ENCODE results near the gene PDILT. TPM values are rescaled to one million over a fixed set of nuclear protein-coding genes. Genes with fewer than 3 reads are reported as not detected.

The PDILT gene
- total RNA-seq, 1 experiment from 2014 or later, result not detected

GRCh38 chr16:20364051-20364450, 40.5 kb downstream of the PDILT start:
- Mint-ChIP-seq H3K27ac (ENCODE audit: unreplicated experiment) (no peak overlapping the region), H3K4me1 (ENCODE audit: low read depth, unreplicated experiment) (no peaks in the 10 kb centered on the region), H3K36me3 (ENCODE audit: insufficient read depth, unreplicated experiment) (no peaks in the 10 kb centered on the region), H3K4me3 (ENCODE audit: unreplicated experiment) (no peak overlapping the region), H3K9me3 (ENCODE audit: unreplicated experiment) (no peaks in the 10 kb centered on the region), H3K27me3 (ENCODE audit: insufficient read depth, unreplicated experiment) (peaks cover 21% of the 10 kb centered on the region)
- Histone ChIP-seq H3K36me3 (ENCODE audit: control insufficient read depth, insufficient read depth, low read length) (no peaks in the 10 kb centered on the region), H3K4me3 (ENCODE audit: low read depth, low read length) (no peak overlapping the region), H3K27me3 (replicated peaks; ENCODE audit: control insufficient read depth, insufficient read depth, low read length) (no peaks in the 10 kb centered on the region), H3K9me3 (no peaks in the 10 kb centered on the region), H3K4me1 (no peaks in the 10 kb centered on the region)
- ChIA-PET CTCF (no interaction called here), POLR2A (no interaction called here)
- no peak for DNase-seq
- BruUV-seq (replicated peaks), result no TSS peak
- intact Hi-C loops (cut with micrococcal nuclease; ENCODE audit: unreplicated experiment), result no loop called here
- TF ChIP-seq, protein P1, sequence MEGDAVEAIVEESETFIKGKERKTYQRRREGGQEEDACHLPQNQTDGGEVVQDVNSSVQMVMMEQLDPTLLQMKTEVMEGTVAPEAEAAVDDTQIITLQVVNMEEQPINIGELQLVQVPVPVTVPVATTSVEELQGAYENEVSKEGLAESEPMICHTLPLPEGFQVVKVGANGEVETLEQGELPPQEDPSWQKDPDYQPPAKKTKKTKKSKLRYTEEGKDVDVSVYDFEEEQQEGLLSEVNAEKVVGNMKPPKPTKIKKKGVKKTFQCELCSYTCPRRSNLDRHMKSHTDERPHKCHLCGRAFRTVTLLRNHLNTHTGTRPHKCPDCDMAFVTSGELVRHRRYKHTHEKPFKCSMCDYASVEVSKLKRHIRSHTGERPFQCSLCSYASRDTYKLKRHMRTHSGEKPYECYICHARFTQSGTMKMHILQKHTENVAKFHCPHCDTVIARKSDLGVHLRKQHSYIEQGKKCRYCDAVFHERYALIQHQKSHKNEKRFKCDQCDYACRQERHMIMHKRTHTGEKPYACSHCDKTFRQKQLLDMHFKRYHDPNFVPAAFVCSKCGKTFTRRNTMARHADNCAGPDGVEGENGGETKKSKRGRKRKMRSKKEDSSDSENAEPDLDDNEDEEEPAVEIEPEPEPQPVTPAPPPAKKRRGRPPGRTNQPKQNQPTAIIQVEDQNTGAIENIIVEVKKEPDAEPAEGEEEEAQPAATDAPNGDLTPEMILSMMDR (IDR thresholded peaks at IDR 0.05; ENCODE audit: insufficient read depth in 1 of 2, low read depth in 1 of 2, low read length in 1 of 2, severe bottlenecking in 1 of 2, unreplicated experiment in 1 of 2), result no peak

GRCh38 chr16:20363191-20363590, 41.3 kb downstream of the PDILT start:
- Mint-ChIP-seq H3K4me1 (ENCODE audit: low read depth, unreplicated experiment) (no peaks in the 10 kb centered on the region), H3K27me3 (ENCODE audit: insufficient read depth, unreplicated experiment) (peaks cover 21% of the 10 kb centered on the region), H3K27ac (ENCODE audit: unreplicated experiment) (no peak overlapping the region), H3K9me3 (ENCODE audit: unreplicated experiment) (no peaks in the 10 kb centered on the region), H3K4me3 (ENCODE audit: unreplicated experiment) (no peak overlapping the region), H3K36me3 (ENCODE audit: insufficient read depth, unreplicated experiment) (no peaks in the 10 kb centered on the region)
- CTCF ChIA-PET, result no interaction called here
- Histone ChIP-seq H3K36me3 (ENCODE audit: control insufficient read depth, insufficient read depth, low read length) (no peaks in the 10 kb centered on the region), H3K4me1 (no peaks in the 10 kb centered on the region), H3K4me3 (ENCODE audit: low read depth, low read length) (no peak overlapping the region), H3K27me3 (replicated peaks; ENCODE audit: control insufficient read depth, insufficient read depth, low read length) (no peaks in the 10 kb centered on the region), H3K9me3 (no peaks in the 10 kb centered on the region)
- DNase-seq, result no peak
- BruUV-seq (replicated peaks), result no TSS peak
- intact Hi-C loops (cut with micrococcal nuclease; ENCODE audit: unreplicated experiment), result no loop called here
- TF ChIP-seq, protein P1 (IDR thresholded peaks at IDR 0.05; ENCODE audit: insufficient read depth in 1 of 2, low read depth in 1 of 2, low read length in 1 of 2, severe bottlenecking in 1 of 2, unreplicated experiment in 1 of 2), result no peak
- POLR2A ChIA-PET, result no interaction called here

DNA sequence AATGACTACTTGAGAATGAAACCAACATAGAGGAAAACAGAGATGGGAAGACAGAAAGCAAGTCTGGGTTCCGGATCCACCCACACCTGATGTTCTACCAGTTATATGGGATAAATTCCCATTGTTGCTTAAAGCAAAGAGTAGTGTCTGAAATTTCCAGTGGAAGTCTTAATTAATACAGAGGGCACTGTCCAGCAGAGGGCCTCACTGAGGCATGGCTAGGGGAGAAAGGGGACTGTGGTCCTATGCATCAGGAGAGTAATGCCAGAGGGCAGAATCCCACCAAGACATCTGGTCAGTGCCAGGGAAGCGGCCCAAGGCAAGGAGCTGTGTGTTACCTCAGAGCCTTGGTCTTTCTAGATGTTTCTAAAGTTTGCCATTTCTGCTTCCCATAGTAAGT, 44.5 kb downstream of the PDILT start:
- ChIA-PET CTCF (no interaction called here), POLR2A (no interaction called here)
- no peak overlapping the region for H3K4me3 Mint-ChIP-seq (ENCODE audit: unreplicated experiment)
- no peaks in the 10 kb centered on the region for H3K36me3 Mint-ChIP-seq (ENCODE audit: insufficient read depth, unreplicated experiment)
- TF ChIP-seq, protein P1 (IDR thresholded peaks at IDR 0.05; ENCODE audit: insufficient read depth in 1 of 2, low read depth in 1 of 2, low read length in 1 of 2, severe bottlenecking in 1 of 2, unreplicated experiment in 1 of 2), result peak in 1 of 2 experiments; percentile 19
- intact Hi-C loops (cut with micrococcal nuclease; ENCODE audit: unreplicated experiment), result no loop called here
- H3K27me3 Mint-ChIP-seq (ENCODE audit: insufficient read depth, unreplicated experiment), result peaks cover 10% of the 10 kb centered on the region
- H3K36me3 ChIP-seq (ENCODE audit: control insufficient read depth, insufficient read depth, low read length), result no peaks in the 10 kb centered on the region
- H3K27me3 ChIP-seq (replicated peaks; ENCODE audit: control insufficient read depth, insufficient read depth, low read length), result no peaks in the 10 kb centered on the region; the same call in 1 of the 2 replicates
- no peak overlapping the region for H3K4me3 ChIP-seq (ENCODE audit: low read depth, low read length)
- H3K9me3 ChIP-seq, result no peaks in the 10 kb centered on the region
- BruUV-seq (replicated peaks), result no TSS peak
- H3K9me3 Mint-ChIP-seq (ENCODE audit: unreplicated experiment), result peaks cover 11% of the 10 kb centered on the region
- no peaks in the 10 kb centered on the region for H3K4me1 Mint-ChIP-seq (ENCODE audit: low read depth, unreplicated experiment)
- H3K4me1 ChIP-seq, result no peaks in the 10 kb centered on the region
- peak in 1 of 2 experiments; percentile 7 for DNase-seq
- H3K27ac Mint-ChIP-seq (ENCODE audit: unreplicated experiment), result no peak overlapping the region
